Measurements from ENCODE around the gene CNTN5.

Gene CNTN5

DNA sequence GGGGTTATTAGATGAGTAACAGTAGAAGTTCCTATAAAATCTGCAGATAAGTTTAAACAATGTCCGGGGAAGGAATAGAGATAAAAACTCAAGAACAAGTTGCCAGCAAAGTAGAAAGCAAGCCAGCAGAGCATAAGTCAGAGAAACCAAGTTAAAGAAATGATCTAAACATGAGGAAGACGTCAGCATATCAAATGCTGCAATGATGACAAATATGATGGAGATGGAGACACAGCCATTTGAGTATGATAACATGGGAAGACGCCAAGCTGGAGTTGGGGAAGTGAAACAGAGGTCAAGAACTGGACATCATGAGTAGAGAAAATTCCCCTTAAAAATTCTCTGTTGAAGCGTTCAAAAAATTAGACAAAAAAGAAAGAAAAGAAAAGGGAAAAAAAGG lies 571.5 kb downstream of the CNTN5 start:
- DNase-seq (ENCODE audit: low read depth in 1 of 2, low spot score in 1 of 2): no peak

DNA sequence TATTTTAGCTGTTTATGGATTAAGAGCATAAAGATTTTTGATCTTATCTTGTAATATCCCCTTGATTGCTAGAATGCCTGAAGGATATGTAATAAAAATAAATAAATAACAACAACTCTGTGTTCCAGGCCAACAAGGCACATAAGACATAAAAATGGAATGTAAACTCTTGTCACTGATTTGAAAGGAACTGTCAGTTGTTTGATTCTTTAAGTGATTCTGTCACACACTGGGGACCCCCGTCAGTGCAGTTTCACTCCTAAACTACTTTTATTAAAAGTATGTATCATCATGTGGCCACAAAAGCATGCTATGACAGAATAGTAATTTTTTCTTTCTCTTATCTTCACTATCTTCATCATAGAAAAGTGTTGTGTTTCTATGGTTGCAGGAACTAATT lies 572.4 kb downstream of the CNTN5 start:
- no peak for DNase-seq (ENCODE audit: low read depth in 1 of 2, low spot score in 1 of 2)

DNA sequence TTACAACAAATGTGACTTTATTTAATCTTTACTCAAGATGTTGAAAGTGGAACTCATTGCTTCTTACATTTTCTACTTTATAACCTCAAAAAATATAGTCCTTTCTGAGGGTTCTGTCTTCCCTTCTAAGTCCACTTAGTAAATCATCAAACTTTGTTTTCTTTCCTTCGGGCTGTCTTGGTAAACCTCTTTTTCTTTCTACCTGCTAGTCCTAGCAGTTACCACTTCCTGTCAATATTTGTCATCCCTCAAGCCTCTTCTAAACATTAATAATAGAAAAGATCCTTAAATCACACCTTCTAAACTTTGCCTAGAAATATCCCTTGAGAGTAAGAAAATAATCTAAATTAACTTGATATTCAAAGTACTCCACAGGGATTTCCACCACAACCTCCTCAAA lies 580.4 kb downstream of the CNTN5 start:
- no peak for DNase-seq (ENCODE audit: low read depth in 1 of 2, low spot score in 1 of 2)

DNA sequence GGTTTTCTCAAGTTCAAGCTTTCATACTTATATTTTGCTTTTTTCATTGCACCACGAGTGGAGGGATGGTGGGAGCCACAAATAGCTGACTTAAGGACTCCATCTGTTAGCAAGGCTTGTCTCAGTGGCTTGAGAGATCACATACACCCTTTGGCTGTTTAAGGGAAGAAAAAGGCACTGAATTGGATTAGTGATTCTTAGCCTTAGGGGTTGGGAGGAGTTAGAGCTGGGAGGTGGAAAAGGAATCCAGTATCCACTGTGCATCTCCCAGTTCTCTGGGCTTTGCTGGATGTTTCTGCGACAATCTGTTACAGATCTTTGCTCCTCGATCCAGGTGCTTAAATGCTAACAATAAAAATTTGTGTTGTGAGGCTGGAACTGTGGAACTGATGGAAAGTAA lies 593.6 kb downstream of the CNTN5 start:
- DNase-seq (ENCODE audit: low read depth in 1 of 2, low spot score in 1 of 2): no peak

DNA sequence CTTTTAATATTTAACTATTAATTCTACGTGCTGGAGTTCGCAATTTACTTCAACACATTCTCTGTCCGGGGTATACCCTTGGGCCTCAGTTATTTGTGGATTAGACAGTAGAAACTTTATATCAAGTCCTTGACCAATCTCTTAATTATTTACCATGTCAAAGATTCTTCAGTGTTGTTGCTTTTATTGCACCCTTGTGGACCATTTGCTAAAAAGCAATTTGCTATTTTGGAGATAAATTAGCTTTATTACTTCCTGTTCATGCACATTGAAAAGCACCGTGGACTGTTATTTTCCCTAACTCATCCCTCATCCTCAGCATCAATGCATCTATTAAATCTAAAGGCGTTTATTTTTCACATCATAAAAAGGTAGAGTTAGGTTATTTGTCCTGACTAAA lies 609.9 kb downstream of the CNTN5 start:
- DNase-seq (ENCODE audit: low read depth in 1 of 2, low spot score in 1 of 2): no peak

DNA sequence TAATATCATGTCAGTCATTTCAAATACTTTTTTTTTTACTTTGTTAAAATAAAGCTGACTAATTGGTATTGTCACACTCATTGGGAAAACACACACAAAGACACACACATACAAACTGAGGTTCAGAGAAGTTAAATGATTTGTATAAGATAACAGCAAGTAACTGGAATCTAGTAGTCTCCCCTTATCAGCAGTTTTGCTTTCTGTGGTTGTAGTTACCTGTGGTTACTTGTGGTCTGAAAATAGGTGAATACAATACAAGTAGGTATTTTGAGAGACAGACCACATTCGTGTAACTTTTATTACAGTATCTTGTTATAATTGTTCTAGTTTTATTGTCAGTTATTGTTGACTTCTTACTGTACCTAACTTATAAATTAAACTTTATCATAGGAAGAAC lies 610.9 kb downstream of the CNTN5 start:
- no peak for DNase-seq (ENCODE audit: low read depth in 1 of 2, low spot score in 1 of 2)

DNA sequence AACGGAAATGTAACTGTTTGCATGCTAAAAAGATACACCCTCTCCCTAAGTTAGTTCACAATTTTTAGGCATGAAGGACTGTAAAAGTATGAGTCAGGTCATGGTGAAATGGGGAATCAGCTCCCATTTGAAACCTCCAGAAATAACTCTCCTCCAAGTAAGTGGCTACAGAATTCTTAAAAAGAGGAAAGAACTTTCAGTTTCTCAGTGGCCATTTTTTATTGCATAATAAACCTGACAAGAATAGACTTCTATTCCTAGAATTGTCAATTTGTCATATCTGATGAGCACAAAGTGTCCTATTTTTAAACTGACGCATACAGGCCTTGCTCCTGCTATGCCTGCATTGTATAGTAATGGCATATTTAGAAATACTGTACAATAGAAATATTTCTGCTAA lies 612.2 kb downstream of the CNTN5 start:
- no peak for DNase-seq (ENCODE audit: low read depth in 1 of 2, low spot score in 1 of 2)

DNA sequence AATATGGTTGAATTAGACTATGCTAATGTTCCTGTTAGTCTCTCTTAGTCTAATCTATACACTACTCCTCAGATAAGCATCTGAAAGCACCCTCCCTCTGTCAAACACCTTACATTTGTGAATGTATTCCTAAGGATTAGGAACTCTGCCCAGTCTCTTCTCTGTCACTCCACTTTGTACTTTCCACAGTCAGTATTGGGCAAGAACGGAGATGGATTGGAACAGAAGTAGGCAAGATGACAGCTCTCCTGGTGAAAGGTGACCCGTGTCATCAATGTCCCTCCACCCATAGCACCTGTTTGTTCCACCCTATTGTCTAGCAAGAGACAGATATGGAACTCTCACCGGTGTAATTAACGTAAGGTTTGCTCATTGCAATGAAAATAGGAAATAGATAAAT lies 613.8 kb downstream of the CNTN5 start:
- no peak for DNase-seq (ENCODE audit: low read depth in 1 of 2, low spot score in 1 of 2)

DNA sequence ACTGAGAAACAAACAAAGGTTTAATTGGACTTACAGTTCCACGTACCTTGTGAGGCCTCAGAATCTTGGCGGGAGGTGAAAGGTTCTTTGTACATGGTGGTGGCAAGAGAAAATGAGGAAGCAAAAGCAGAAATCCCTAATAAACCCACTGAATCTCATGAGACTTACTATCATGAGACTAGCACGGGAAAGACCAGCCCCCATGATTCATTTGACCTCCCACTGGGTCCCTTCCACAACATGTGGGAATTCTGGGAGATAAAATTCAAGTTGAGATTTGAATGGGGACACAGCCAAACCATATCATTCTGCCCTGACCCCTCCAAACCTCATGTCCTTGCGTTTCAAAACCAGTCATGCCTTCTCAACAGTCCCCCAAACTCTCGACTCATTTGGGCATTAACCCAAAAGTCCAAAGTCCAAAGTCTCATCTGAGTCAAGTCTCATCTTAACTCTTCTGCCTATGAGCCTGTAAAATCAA lies 617.4 kb downstream of the CNTN5 start:
- no peak for DNase-seq (ENCODE audit: low read depth in 1 of 2, low spot score in 1 of 2)

DNA sequence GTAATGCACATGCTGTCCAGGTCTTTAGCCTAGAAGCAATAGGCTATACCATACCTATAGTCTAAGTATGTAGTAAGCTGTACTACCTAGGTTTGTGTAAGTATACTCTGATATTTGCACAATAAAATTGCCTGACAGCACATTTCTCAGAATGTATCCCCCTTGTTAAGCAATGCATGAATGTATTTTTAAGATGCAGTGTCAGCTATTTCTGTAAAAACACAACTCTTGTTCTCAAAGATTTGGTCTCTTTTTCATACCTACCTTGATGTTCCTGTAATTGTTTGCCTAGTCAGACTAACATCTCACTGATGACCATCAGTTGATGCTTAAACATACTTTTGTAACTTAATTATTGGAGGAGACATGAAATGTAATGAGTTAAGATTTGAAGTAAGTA lies 619.9 kb downstream of the CNTN5 start:
- no peak for DNase-seq (ENCODE audit: low read depth in 1 of 2, low spot score in 1 of 2)

DNA sequence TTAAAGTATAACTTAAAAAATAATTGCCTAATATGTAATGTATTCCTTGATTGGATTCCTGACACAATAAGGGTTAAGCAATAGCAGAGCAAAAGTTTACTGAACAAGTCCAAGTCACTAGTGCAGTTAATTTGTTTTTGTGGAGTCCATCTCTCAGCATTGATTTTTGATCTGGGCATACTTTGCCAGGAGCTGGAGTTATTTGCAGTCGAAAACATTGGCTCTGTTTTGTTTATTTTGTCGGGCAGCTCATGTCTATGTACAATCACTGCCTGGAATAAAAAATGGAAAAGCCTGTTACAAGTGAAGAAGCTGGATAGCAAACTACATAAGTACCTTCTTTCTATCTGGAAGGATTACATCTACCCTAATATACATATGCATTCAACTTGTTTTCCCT lies 625.2 kb downstream of the CNTN5 start:
- no peak for DNase-seq (ENCODE audit: low read depth in 1 of 2, low spot score in 1 of 2)

DNA sequence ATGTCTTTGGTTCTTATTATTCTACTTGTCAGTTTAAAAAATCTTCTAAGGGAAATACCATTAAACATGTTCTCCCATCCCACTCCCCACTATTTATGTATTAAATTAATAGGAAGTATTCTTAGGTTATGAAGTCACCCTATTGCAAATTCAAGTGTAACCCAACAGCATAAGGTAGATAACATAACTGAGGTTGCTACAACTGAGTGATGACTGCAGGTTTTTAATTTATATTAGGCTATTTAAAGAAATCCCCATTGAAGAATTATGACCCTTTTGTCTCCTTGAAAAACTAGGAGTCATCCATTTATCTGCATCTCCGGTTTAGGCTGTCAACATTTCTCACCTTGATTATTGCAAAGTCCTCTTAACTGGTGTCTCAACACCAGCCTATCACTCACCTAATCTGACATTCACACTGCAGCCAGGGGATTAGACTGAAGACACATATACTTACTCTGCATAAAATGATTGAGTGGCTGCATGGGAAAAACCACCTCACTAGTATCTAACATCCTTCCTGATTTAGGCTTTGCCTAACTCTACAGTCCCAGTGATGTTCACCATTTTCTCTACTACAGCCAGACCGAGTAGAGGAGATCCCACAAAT lies 649.4 kb downstream of the CNTN5 start:
- DNase-seq (ENCODE audit: low read depth in 1 of 2, low spot score in 1 of 2): no peak

DNA sequence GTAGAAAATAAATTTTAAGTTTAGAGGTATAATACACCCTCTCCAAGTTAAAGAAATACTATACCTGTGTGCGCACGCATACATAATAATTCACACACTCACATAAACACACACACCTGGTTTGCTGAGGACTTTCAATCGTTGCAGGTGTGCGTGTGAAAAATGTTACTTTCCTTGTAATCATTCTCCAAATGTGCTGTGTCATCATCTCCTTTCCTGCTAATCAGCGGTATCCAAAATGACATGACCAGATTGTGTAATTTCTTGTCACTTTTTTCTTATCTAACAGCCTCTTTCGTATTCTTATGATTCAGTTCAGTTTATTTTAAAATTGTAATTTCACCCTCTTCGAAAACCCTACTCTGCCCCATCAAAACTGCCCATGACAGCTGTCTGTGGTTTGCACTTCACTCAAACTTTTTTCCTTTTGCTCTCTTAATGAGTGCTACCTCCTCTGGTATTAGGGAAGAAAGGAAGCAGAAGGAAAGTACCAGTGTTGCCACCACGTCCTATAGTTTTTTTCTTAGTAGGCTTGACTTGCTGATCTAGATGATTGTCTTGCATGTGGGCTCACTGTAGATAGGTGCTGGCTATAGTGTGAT lies 651.2 kb downstream of the CNTN5 start:
- no peak for DNase-seq (ENCODE audit: low read depth in 1 of 2, low spot score in 1 of 2)

DNA sequence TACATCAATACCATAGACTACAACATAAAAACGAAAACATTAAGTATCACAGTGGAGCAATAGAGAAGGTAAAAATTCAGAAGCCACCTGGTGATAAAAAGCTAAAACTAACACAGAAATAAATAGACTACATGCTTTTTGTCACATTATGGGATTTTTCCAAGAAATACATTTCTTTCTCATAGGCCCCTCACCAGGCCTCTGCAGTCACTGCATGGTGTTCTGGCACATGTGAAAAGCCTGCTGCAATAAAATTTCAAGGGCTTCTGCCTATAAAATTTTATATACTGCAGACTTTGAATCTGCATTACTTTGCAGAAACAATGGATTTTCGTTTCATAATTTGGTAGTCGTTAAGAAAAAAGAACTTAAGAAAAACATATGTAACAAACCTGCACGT lies 655.5 kb downstream of the CNTN5 start:
- DNase-seq (ENCODE audit: low read depth in 1 of 2, low spot score in 1 of 2): no peak

DNA sequence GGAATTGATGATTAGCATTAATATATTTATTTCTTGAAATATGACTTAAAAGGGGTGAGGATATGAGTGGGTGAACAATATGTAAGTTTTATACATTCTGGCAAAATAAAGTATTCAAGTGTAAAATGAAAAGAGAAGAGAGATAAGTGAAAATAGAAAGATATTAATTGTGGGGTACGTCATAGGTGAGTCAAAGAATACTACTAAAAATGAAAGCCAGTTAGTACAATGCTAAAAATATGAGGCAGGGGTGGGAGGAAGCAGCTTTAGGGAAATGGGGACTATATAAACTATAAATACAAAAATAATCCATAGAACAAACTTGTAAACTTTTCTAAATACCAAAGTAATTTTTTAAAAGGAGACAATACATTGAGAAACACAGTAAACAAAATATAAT lies 661.4 kb downstream of the CNTN5 start:
- DNase-seq (ENCODE audit: low read depth in 1 of 2, low spot score in 1 of 2): no peak

DNA sequence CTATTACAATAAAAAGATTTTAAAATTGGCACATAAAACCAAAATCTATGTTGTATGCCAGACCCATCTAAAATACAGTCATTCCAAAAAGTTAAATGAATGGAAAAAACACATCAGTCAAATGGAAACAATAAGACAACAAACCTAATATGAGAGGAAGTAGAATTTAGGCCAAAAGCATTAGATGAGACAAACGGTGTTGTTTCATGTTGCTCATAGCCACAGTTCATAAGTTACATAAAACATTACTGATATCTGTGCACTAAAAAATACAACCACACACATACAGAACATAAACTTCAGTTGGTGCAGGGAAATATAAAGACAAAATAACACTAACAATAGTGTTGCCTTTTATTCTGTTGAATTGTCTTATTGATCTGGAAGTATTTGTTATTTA lies 661.9 kb downstream of the CNTN5 start:
- no peak for DNase-seq (ENCODE audit: low read depth in 1 of 2, low spot score in 1 of 2)

DNA sequence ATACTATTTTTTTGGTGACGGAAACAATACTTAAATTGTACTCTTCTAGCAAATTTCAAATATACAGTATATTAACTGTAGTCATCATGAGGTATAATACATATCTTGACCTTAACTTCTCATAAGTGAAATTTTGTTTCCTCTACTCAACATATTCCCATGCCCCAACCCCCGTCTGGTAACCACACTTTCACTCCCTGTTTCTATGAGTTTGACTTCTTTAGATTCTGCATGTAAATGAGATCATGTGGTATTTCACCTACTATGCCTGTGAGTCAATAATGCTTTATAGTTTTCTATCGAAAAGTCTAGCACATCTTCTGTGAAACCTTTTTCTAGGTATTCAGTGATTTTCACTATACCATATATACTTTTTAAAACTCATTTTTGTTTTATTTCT lies 663.2 kb downstream of the CNTN5 start:
- DNase-seq (ENCODE audit: low read depth in 1 of 2, low spot score in 1 of 2): no peak

DNA sequence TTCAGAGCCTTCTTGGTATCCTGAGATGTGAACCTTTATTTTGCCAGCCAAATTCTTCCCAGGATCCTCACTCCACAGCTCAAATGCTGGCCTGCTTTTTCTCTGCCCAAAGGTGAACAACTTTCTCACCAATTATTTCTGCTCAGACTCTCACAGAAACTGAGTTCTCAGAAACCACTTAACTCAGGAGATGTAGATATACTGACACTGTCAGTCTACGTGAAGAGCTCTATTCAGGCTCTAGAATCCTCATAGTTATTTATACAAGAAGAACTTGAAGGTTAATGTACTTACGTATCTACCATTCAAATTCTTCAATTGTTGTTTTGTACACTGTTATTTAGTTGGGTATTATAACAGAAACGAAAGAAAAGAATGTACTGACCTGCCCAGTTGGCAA lies 666.1 kb downstream of the CNTN5 start:
- no peak for DNase-seq (ENCODE audit: low read depth in 1 of 2, low spot score in 1 of 2)

DNA sequence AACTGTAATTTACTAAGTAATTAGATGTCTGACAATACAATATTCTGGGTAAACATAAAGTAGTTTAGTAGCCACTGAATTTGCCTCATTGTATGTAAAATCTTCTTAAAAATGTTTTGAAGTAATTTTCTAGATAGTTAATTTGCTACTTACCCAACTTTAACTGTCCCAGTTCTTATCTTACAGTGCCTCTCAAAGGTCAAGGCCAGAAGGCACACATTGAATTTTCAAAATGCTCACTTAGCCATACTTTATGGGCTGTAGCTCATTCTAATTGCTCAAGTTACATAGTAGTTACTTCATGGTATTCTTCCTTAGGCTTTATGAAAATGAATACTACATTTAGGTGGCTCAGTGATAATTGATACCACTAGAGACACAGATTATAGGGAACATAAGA lies 666.6 kb downstream of the CNTN5 start:
- DNase-seq (ENCODE audit: low read depth in 1 of 2, low spot score in 1 of 2): no peak

DNA sequence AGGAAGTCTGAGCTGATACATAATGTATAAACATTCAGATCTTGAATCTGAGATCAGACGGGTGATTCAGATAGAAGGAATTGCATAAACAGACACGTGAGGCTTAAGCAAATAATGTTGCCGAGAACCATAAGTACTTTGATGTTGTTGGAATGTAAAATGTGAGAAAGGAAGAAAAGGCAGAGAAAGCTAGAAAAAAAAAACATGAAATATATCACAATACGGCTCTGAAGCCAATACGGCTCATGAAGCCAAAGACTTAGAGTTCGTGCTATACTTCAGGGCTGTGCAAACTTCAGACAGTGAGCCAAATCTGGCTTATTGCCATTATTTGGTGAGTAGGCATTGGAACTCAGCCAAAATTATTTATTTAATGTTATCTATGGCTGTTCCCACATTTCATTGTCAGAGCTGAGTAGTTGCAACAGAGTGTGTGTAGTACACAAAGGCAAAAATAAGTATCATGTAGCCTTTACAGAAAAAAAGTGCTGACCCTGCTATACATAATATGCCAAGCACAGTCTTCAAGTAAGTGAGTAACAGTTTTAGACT lies 673.3 kb downstream of the CNTN5 start:
- no peak for DNase-seq (ENCODE audit: low read depth in 1 of 2, low spot score in 1 of 2)

DNA sequence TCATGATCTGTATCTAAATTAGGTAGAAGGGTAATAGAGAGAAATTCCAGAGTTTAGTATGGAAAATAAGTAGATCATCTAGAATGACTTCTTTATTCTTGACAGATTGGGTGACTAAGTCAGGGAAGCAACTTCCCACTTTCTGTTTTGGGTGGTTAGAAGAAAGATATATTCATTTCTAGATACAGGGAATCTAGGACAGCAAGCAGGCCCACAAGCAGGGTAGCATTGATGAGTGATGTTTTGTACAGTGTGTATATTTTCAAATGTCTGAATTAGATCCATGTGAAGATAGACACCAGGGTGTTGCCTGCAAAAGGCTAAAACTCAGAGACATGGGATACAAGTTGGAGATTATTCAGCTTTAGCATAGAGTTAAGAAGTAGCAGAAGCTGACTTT lies 674.4 kb downstream of the CNTN5 start:
- no peak for DNase-seq (ENCODE audit: low read depth in 1 of 2, low spot score in 1 of 2)

DNA sequence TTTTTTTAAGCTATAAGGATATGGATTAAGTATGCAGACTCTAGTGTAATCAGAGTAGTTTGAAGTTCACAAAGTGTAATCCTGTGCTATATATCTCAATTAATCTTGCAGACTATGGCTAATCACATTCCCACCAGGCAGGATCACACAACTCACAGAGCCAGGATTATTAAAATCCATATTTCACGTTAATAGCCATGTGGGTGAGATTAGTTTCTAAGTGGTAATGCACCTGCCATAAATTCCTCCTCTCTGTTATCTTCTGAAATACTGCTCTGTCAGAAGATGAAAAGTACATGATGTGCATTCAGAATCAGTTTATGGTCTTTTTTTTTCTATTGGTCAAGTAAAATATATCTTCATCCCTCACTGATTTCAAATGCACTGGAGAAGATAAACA lies 686.1 kb downstream of the CNTN5 start:
- no peak for DNase-seq (ENCODE audit: low read depth in 1 of 2, low spot score in 1 of 2)

Data from activated CD4-positive, alpha-beta T cell treated with anti-CD3 and anti-CD28 coated beads, Interleukin-2, amount 50 U/mL, for 24 hours (primary cell).